Common myeloid progenitor, CD34-positive (primary cell): ENCODE data around the gene POU1F1.

Source experiments
- CTCF ChIA-PET: fragments of 350-600 bp; sonication (Branson Sonifier 250); formaldehyde crosslinking; loops from one replicate; lab custom pipeline; 2021; ENCODE audit warnings: antibody characterized with exemption; lab: Charles Lee
- POLR2A ChIA-PET: fragments of 350-600 bp; sonication (Branson Sonifier 250); formaldehyde crosslinking; loops from one replicate; lab custom pipeline; 2021; ENCODE audit warnings: antibody characterized with exemption; lab: Charles Lee
- DNase-seq, 3 donors: peaks; one replicate each; pipeline versions ENCODE4 v3.0.0 to v3.0.0-alpha.2; 2013
- H3K27ac ChIP-seq, 2 experiments: 1 replicate in 1 of 2; 2 replicates in 1 of 2; pipeline ENCODE4 v1.7.0; 2013; ENCODE audit warnings: inconsistent platforms in 2 of 2, low read length in 2 of 2, mild to moderate bottlenecking in 2 of 2, low read depth in 1 of 2, moderate library complexity in 1 of 2; ENCODE audit not compliant: severe bottlenecking in 2 of 2, insufficient read depth in 1 of 2, poor library complexity in 1 of 2
- H3K27me3 ChIP-seq, 5 experiments: replicated peaks in 2 of 5; 1 replicate in 3 of 5; 2 replicates in 2 of 5; pipeline versions ENCODE4 v1.6.1 to v1.7.0; 2013; ENCODE audit warnings: low read length in 4 of 5, mild to moderate bottlenecking in 2 of 5, moderate library complexity in 2 of 5, inconsistent platforms in 1 of 5; ENCODE audit not compliant: insufficient read depth in 5 of 5, control insufficient read depth in 4 of 5
- H3K36me3 ChIP-seq, 4 experiments: 1 replicate in 2 of 4; 2 replicates in 2 of 4; pipeline versions ENCODE4 v1.6.1 to v1.7.0; 2013; ENCODE audit warnings: low read length in 3 of 4, control low read depth in 1 of 4, mild to moderate bottlenecking in 1 of 4; ENCODE audit not compliant: control insufficient read depth in 4 of 4, insufficient read depth in 4 of 4
- H3K4me1 ChIP-seq, 4 experiments: 1 replicate in 3 of 4; 2 replicates in 1 of 4; pipeline versions ENCODE4 v1.6.1 to v1.7.1; 2013; ENCODE audit warnings: low read length in 3 of 4, mild to moderate bottlenecking in 3 of 4, control low read depth in 1 of 4, inconsistent platforms in 1 of 4, moderate library complexity in 1 of 4; ENCODE audit not compliant: control insufficient read depth in 4 of 4, insufficient read depth in 4 of 4; ENCODE audit errors: control extremely low read depth in 1 of 4
- H3K4me3 ChIP-seq, 7 experiments: 1 replicate in 4 of 7; 2 replicates in 3 of 7; pipeline versions ENCODE4 v1.5.1 to v1.7.0; 2013; ENCODE audit warnings: mild to moderate bottlenecking in 7 of 7, low read length in 6 of 7, moderate library complexity in 6 of 7, inconsistent platforms in 2 of 7, low read depth in 2 of 7, control low read depth in 1 of 7; ENCODE audit not compliant: insufficient read depth in 4 of 7, control insufficient read depth in 1 of 7; ENCODE audit errors: extremely low read depth in 1 of 7
- H3K9me3 ChIP-seq, 5 experiments: 1 replicate in 4 of 5; 2 replicates in 1 of 5; pipeline versions ENCODE4 v1.6.1 to v1.7.1; 2013; ENCODE audit warnings: low read length in 4 of 5, mild to moderate bottlenecking in 2 of 5, inconsistent platforms in 1 of 5, low read depth in 1 of 5, moderate library complexity in 1 of 5; ENCODE audit not compliant: control insufficient read depth in 4 of 5, insufficient read depth in 2 of 5; ENCODE audit errors: control extremely low read depth in 1 of 5
- WGBS: methylation state at CpG from one replicate; pipeline ENCODE4 v1.1.5; 2013; ENCODE audit not compliant: insufficient coverage; 5-methylcytosine and 5-hydroxymethylcytosine counted together

The POU1F1 gene

GRCh38 chr3:87218560-87218959, 57.8 kb downstream of the POU1F1 start:
- Histone ChIP-seq H3K27ac (no peak overlapping the region), H3K27me3 (no peaks in the 10 kb centered on the region), H3K4me3 (no peak overlapping the region), H3K9me3 (no peaks in the 10 kb centered on the region), H3K36me3 (no peaks in the 10 kb centered on the region), H3K4me1 (no peaks in the 10 kb centered on the region)
- DNase-seq = no peak
- ChIA-PET CTCF (no interaction called here), POLR2A (no interaction called here)
- no CpG with 5 or more reads among the region's 1 CpG for WGBS
